C4-2B (cell line): ENCODE results near the gene C10orf53.

Source experiments
- CTCF ChIP-seq: fragments of 450-650 bp; conservative IDR thresholded peaks from 2 replicates; pipeline ENCODE4 v1.5.1; 2017; ENCODE audit warnings: mild to moderate bottlenecking
- ZFX ChIP-seq: fragments of 450-650 bp; IDR thresholded peaks from 2 replicates; pipeline ENCODE4 v1.6.1; 2017

- TF ChIP-seq CTCF (no peak), ZFX (no peak)
Measured at GRCh38 chr10:49645417-49645816, 34.0 kb upstream of the C10orf53 start.
